Right lobe of liver (tissue), 6 donors: ENCODE measurements around the gene DLGAP4. TPM values are rescaled to one million over a fixed set of nuclear protein-coding genes. Genes with fewer than 3 reads are reported as not detected.

Experiments used
- ATAC-seq, 4 donors: fragments of 200-7000 bp; cut with Tn5 transposase; one replicate each; pipeline ENCODE4 v1.9.1; 2020; ENCODE audit warnings: mild to moderate bottlenecking in 4 of 4, moderate library complexity in 4 of 4
- DNase-seq, 3 donors: peaks; one replicate each; pipeline ENCODE4 v3.0.0-alpha.2; 2020
- H3K27ac ChIP-seq, 3 donors: fragments of 200-600 bp; one replicate each; pipeline ENCODE4 v1.8.0; 2022
- H3K27me3 ChIP-seq, 2 donors: fragments of 200-600 bp; one replicate each; pipeline ENCODE4 v1.8.0; 2022
- H3K36me3 ChIP-seq, 4 donors: fragments of 200-600 bp; sonication (generic) in 1 of 4; one replicate each; pipeline versions ENCODE4 v1.5.1 to v1.8.0; 2017 to 2022; ENCODE audit warnings: control low read depth in 1 of 4
- H3K4me1 ChIP-seq, 4 donors: fragments of 200-600 bp; sonication (generic) in 1 of 4; one replicate each; pipeline versions ENCODE4 v1.5.1 to v1.8.0; 2017 to 2022; ENCODE audit warnings: control low read depth in 1 of 4
- H3K4me3 ChIP-seq, 3 donors: fragments of 200-600 bp; one replicate each; pipeline ENCODE4 v1.8.0; 2022
- H3K9me3 ChIP-seq, 4 donors: fragments of 200-600 bp; sonication (generic) in 1 of 4; one replicate each; pipeline versions ENCODE4 v1.5.1 to v1.8.0; 2017 to 2022; ENCODE audit warnings: control low read depth in 1 of 4
- POLR2A ChIP-seq: fragments of 450-650 bp; IDR thresholded peaks from one replicate; pipeline ENCODE4 v1.6.1; 2017; ENCODE audit warnings: antibody characterized with exemption, mild to moderate bottlenecking
- WGBS: methylation state at CpG from one replicate; pipeline ENCODE4 v1.1.6; 2018; ENCODE audit warnings: low coverage, low lambda C conversion rate; ENCODE audit not compliant: insufficient coverage; ENCODE audit errors: missing lambda C conversion rate; 5-methylcytosine and 5-hydroxymethylcytosine counted together
- intact Hi-C, 2 donors: fragments of 100-400 bp; cut with DNase I; formaldehyde crosslinking; loops; one replicate each; pipeline versions ENCODE4 v1.11.2 to v1.14.1; 2022
- total RNA-seq, 6 experiments: library from RNA; depleted of rRNA in 2 of 6; stranded (reverse); fragments of >200 nt in 2 of 6; fragmentation: NEBNext Ultra II Directional in 3 of 6; extraction: Animal tissue kit (Norgen Biotek cat#: 25700) in 3 of 6; gene quantifications; one replicate each; pipeline versions ENCODE4 v1.1.0 to v1.2.4, GENCODE V29; 2016 to 2023
- TF ChIP-seq, protein P1 (sequence below), 4 donors: fragments of 200-600 bp in 3 of 4; fragments of 450-650 bp in 1 of 4; IDR thresholded peaks; one replicate each; pipeline versions ENCODE4 v1.5.1 to v1.8.0; 2016 to 2022; ENCODE audit warnings: antibody characterized with exemption in 4 of 4, mild to moderate bottlenecking in 2 of 4
- donor health status: DM: no; HTN: yes; CAD: no.
- donor health status: DM: no; HTN: no; CAD: no.
- donor health status: DM: no; HTN: no; CAD: no.
- donor health status: DM: no; HTN: yes; CAD: no.
- donor health status: DM: no; HTN: yes; CAD: no.

Gene DLGAP4
- total RNA-seq, 6 experiments from 2014 or later, result 15.5 to 35.1 (median 23.2) TPM

GRCh38 chr20:36279776-36280175 is 26.4 kb upstream of the DLGAP4 start:
- Histone ChIP-seq H3K27ac (no peak overlapping the region), H3K4me3 (no peak overlapping the region), H3K4me1 (no peaks in the 10 kb centered on the region), H3K9me3 (no peaks in the 10 kb centered on the region), H3K27me3 (no peaks in the 10 kb centered on the region), H3K36me3 (no peaks in the 10 kb centered on the region)
- WGBS, result 64% methylated on average over 2 of the region's 6 CpGs
- ATAC-seq (no peak), DNase-seq (no peak)
- no peak for TF ChIP-seq POLR2A
- TF ChIP-seq, protein P1, sequence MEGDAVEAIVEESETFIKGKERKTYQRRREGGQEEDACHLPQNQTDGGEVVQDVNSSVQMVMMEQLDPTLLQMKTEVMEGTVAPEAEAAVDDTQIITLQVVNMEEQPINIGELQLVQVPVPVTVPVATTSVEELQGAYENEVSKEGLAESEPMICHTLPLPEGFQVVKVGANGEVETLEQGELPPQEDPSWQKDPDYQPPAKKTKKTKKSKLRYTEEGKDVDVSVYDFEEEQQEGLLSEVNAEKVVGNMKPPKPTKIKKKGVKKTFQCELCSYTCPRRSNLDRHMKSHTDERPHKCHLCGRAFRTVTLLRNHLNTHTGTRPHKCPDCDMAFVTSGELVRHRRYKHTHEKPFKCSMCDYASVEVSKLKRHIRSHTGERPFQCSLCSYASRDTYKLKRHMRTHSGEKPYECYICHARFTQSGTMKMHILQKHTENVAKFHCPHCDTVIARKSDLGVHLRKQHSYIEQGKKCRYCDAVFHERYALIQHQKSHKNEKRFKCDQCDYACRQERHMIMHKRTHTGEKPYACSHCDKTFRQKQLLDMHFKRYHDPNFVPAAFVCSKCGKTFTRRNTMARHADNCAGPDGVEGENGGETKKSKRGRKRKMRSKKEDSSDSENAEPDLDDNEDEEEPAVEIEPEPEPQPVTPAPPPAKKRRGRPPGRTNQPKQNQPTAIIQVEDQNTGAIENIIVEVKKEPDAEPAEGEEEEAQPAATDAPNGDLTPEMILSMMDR (IDR thresholded peaks at IDR 0.05), result no peak
- intact Hi-C loops, result no loop called here

GRCh38 chr20:36281785-36282380 is 24.3 kb upstream of the DLGAP4 start:
- DNase-seq (no peak), ATAC-seq (no peak)
- H3K36me3 ChIP-seq, result no peaks in the 10 kb centered on the region
- no peaks in the 10 kb centered on the region for H3K4me1 ChIP-seq
- H3K27me3 ChIP-seq, result no peaks in the 10 kb centered on the region
- no peak for TF ChIP-seq POLR2A
- TF ChIP-seq, protein P1 (IDR thresholded peaks at IDR 0.05), result no peak
- no peak overlapping the region for H3K27ac ChIP-seq
- H3K4me3 ChIP-seq, result no peak overlapping the region
- intact Hi-C loops, result no loop called here
- no peaks in the 10 kb centered on the region for H3K9me3 ChIP-seq
- 82% methylated on average over 4 of the region's 10 CpGs for WGBS

DNA sequence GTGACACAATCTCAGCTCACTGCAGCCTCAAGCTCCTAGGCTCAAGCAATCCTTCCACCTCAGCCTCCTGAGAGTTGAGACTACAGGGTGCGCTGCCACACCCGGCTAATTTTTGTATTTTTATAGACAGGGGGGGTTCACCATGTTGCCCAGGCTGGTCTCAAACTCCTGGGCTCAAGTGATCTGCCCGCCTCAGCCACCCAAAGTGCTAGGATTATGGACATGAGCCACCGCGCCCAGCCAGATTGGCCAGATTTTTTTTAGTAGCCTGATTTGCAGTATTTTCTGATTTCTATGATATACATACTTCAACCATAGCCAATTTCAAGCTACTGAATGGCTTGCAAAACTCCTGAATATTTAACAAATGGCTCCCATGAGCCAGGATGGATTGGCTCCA is 21.4 kb upstream of the DLGAP4 start:
- Histone ChIP-seq H3K27ac (no peak overlapping the region), H3K36me3 (no peaks in the 10 kb centered on the region), H3K27me3 (no peaks in the 10 kb centered on the region), H3K4me1 (no peaks in the 10 kb centered on the region), H3K4me3 (no peak overlapping the region), H3K9me3 (no peaks in the 10 kb centered on the region)
- intact Hi-C loops, result no loop called here
- TF ChIP-seq, protein P1 (IDR thresholded peaks at IDR 0.05), result no peak
- TF ChIP-seq POLR2A, result no peak
- 59% methylated on average over 3 of the region's 5 CpGs for WGBS
- no peak for ATAC-seq
- DNase-seq, result no peak

- Histone ChIP-seq H3K4me1 (no peaks in the 10 kb centered on the region), H3K9me3 (no peaks in the 10 kb centered on the region), H3K4me3 (no peak overlapping the region), H3K27ac (no peak overlapping the region), H3K27me3 (no peaks in the 10 kb centered on the region), H3K36me3 (no peaks in the 10 kb centered on the region)
- no peak for TF ChIP-seq POLR2A
- TF ChIP-seq, protein P1 (IDR thresholded peaks at IDR 0.05), result no peak
- intact Hi-C loops, result no loop called here
- DNase-seq, result no peak
- no peak for ATAC-seq
- WGBS, result 52% methylated on average over 6 of the region's 11 CpGs
Observed at GRCh38 chr20:36285746-36286447, 20.2 kb upstream of the DLGAP4 start.
